D341Med (cell line): ENCODE measurements around the gene ZNF581.

Source experiments
- DNase-seq: peaks from one replicate; pipeline ENCODE4 v3.0.0; 2012; ENCODE audit warnings: low spot score

Gene ZNF581

GRCh38 chr19:55626350-55626749 lies 17.1 kb upstream of the ZNF581 start:
- DNase-seq, result no peak

- peak; percentile 70 for DNase-seq
Observed at GRCh38 chr19:55632463-55632834, 11.0 kb upstream of the ZNF581 start.

- no peak for DNase-seq
Observed at GRCh38 chr19:55633861-55634260, 9.6 kb upstream of the ZNF581 start.

DNA sequence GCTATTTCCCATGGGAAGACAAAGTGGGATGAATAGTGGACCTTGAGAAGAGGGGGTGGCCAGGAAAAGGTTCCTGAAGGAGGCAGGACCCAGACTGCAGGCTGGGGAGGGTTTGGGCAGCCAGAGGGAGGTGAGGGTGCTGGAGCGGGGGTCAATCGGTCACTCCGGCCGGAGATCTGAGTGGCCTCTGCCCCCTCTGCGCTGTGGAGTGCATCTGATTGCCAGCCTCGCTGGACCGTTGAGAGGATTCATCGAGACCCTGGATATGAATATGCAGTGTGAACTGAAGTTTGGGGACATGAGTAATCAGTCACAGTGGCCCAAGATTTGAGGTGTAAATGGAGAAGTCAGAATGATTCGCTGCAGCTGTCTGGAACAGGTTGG lies 8.1 kb upstream of the ZNF581 start:
- DNase-seq, result no peak

GRCh38 chr19:55635856-55636440 lies 7.5 kb upstream of the ZNF581 start:
- no peak for DNase-seq

DNA sequence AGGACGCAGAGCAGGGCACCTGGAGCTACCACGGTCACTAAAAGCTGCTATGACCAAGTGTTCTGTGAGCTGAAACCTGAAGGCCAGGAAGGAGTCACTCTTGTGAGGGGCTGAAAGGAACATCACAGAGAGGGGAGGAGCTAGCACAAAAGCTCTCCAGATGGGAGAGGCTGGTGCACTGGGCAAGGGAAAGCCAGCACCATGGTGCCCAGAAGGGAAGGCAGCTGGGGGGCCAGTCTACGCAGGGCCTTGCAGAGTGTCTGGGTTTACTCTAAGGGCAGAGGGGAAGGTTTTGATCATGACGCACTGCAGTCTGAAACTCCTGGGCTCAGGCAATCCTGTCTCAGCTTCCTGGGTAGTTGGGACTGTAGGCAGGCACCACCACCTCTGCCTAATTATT lies 6.7 kb upstream of the ZNF581 start:
- DNase-seq, result no peak

DNA sequence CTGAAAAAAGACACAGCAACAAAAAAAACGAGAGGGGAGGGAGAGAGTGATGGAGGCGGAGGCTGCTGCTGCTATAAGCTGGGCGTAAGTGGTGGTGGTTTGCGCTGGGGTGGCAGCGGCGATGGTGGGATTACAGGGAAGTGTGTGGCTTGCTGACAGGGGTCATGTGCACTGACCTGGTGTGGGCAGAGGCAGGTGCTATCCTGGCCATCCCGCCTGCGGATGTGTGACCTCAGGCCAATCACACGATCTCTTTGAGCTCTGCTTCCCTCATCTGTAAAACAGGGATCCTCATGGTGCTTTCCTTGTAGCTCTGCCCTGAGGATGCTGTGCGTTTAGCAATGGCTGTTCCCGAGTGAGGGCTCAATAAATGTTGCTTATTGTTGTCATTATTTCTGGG lies 5.9 kb upstream of the ZNF581 start:
- DNase-seq, result no peak

- DNase-seq, result no peak
Observed at GRCh38 chr19:55638864-55639359, 4.5 kb upstream of the ZNF581 start.

DNA sequence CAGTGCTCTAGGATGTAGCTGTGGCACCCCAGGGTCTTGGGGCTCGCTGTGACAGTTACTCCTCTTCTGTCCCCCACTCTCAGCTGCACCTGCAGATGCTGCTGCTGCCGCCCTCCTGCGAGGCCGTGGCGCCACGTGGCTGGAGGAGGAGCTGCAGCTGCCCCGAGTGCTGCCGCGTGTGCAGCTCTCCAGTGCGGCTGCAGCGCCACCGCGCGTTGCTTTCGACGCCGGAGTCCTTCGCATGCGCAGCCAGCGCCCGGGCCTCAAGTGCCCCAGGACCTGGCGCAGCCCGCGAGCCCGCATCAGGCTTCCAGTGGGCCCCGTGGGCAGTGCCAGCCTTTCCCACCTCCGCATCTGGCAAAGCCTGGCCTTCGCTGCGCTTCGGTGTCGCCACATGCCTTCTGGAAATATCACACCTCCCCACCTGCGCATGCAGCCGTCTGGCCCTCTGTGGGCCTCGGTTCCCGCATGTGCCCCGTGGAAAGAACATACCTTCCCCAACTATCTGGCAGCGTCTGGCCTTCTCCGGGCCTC lies 3.3 kb upstream of the ZNF581 start:
- no peak for DNase-seq

GRCh38 chr19:55640577-55641425 lies 2.6 kb upstream of the ZNF581 start, which contains the start of gene ZNF580:
TSS of gene ZNF580 (plus strand) at chr19:55641002. CDS start at chr19:55642509, 1,507 bp downstream.
- peak; percentile 85 for DNase-seq

DNA sequence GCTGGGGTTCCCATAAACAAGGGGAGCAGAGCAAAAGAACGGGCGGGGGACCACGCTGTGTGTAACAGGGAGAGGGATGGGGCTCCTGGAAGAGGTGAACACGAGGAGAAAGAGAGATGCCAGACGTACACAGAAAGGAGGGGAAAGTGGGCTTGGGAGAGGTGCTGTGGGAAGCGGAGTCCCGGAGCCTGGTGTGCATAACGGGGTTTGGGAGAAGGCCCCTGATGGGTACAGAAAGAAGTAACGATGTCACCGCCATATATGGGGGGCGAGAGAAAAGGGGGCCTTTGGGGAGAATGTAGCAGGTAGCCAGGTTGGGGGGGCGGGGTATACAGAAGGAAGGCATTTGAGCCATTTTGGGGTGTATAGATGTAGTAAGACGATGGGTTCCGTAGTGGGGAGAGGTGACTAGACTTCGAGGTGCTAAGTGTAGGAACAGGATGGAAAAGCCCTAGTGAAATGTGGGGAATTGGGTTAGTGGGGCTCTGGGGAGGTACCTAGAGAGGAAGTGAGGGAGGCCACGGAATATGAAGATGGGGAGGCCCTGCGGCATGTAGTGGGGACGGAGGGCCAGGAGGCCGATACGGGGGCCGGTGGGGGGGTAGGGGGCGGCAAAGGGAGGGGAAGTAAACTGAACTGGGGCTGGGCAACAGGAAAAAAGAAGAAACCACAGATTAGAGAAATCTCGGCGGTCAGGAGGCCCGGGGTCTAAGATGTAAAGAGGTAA lies 1.9 kb upstream of the ZNF581 start:
- no peak for DNase-seq

DNA sequence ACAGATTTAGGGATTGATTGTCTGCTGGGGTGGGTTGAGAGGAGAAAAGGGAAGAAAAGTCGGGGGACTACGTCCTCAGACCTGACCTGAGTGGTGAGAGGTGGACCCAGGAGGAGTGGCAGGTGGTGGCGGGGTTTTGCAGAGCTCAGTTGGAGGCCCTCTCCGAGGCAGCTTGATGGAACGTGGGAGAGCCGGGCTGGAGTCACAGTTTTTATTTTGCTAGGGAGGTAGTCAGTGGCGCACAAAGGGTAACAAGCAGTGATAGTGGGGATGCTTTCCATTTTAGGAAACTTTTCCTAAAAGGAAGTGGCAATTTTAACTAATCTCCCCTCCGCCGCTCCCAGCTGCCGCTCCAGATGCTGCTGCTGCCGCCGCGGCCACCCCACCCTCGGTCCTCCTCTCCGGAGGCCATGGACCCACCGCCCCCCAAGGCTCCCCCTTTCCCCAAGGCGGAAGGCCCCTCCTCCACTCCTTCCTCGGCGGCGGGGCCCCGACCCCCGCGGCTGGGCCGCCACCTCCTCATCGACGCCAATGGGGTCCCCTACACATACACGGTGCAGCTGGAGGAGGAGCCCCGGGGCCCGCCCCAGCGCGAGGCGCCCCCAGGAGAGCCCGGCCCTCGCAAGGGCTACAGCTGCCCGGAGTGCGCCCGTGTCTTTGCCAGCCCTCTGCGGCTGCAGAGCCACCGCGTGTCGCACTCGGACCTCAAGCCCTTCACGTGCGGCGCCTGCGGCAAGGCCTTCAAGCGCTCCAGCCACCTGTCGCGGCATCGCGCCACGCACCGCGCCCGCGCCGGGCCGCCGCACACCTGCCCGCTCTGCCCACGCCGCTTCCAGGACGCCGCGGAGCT lies 1.1 kb upstream of the ZNF581 start:
- peak; percentile 53 for DNase-seq

- DNase-seq, result no peak
Observed at GRCh38 chr19:55643887-55644176, 383 bp downstream of the ZNF581 start.

DNA sequence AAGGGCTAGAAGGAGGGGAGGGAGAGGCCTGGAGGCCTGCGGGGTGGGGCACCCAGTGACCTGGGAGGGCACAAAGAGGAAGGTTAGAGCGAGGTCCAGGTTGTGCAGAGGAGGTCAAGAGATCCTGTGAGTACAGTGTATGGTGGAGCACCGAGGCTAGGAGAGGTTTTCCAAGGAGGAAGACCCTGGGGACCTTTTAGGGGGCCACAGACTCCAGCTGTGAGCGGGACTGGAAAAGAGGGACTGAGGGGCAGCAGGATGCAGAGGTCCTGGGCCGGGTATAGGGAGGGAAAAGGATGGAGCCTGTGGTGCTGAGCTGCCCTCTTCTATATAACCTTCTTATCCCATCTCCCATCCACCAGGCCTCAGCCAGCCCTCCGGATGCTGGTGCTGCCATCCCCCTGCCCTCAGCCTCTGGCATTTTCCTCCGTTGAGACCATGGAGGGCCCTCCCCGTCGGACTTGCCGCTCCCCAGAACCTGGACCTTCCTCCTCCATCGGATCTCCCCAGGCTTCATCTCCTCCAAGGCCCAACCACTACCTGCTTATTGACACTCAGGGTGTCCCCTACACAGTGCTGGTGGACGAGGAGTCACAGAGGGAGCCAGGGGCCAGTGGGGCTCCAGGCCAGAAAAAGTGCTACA lies 863 bp downstream of the ZNF581 start:
- DNase-seq, result no peak

GRCh38 chr19:55644842-55645511 lies 1.5 kb downstream of the ZNF581 start:
- DNase-seq, result no peak

DNA sequence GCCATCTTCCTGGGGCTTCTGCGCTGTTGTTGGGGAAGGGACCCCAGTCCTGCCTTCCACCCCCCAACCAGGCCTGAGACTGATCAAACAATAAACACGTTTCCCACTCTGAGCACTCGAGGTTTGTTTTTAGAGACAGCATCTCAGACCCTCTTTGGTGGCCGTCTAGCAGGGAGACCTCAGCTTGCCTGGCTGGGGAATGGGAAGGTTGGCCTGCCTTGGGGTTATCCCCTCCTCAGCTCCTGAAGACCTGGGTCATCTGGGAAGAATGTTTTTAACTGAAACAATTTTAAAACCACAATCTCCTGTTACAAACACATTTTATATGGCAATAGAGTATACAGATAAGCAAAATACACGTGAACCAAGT lies 2.0 kb downstream of the ZNF581 start:
- DNase-seq, result no peak

- DNase-seq, result no peak
Observed at GRCh38 chr19:55646889-55647731, 3.7 kb downstream of the ZNF581 start.

GRCh38 chr19:55647732-55648584 lies 4.5 kb downstream of the ZNF581 start, which contains the start of gene CCDC106:
TSS of gene CCDC106 (plus strand) at chr19:55648212. CDS start at chr19:55649047, 835 bp downstream.
- DNase-seq, result peak; percentile 86
